ENCODE results near the gene MTUS2.

DNA sequence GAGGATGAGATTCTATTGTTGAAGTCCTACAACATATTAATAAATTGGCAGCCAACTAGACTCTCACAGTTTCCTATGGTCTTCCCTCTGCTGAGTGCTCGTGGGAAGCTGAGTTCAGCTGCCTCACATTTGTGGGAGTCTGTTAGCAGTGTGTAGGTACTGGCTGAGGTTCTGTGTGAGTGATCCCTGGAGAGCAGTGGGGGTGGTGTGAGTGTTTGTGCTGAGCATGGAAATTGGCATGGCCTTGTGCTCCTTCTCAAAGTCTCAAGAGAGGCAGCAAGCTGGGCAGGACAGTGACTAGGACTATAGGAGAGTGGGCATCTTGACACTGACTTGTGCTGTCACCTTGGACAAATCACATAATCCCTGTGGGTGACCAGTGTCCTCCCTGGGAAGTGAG is 298.3 kb downstream of the MTUS2 start:
- TF ChIP-seq, protein P1, sequence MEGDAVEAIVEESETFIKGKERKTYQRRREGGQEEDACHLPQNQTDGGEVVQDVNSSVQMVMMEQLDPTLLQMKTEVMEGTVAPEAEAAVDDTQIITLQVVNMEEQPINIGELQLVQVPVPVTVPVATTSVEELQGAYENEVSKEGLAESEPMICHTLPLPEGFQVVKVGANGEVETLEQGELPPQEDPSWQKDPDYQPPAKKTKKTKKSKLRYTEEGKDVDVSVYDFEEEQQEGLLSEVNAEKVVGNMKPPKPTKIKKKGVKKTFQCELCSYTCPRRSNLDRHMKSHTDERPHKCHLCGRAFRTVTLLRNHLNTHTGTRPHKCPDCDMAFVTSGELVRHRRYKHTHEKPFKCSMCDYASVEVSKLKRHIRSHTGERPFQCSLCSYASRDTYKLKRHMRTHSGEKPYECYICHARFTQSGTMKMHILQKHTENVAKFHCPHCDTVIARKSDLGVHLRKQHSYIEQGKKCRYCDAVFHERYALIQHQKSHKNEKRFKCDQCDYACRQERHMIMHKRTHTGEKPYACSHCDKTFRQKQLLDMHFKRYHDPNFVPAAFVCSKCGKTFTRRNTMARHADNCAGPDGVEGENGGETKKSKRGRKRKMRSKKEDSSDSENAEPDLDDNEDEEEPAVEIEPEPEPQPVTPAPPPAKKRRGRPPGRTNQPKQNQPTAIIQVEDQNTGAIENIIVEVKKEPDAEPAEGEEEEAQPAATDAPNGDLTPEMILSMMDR (conservative IDR thresholded peaks at IDR 0.05; ENCODE audit: low read length): no peak
- TF ChIP-seq EZH2phosphoT487 (IDR thresholded peaks at IDR 0.05; ENCODE audit: borderline replicate concordance): no peak
